Measurements from ENCODE around the gene STARD3.
"Not testable (repeated sequence)": the region's sequence is repeated elsewhere in the genome, so short reads cannot be mapped to it uniquely, and the experiment has no call there.

STARD3 gene

GRCh38 chr17:39706383-39706782 lies 69.4 kb downstream of the STARD3 start:
- DNase-seq (ENCODE audit: extremely low spot score): no peak
- ChIA-PET POLR2A (no interaction called here), CTCF (interaction anchor here (1.4 kb wide), 1 partner anchor 85 kb away, joined by 4 read pairs; no protein-coding TSS in a partner anchor)

GRCh38 chr17:39706921-39707337 lies 70.0 kb downstream of the STARD3 start:
- POLR2A ChIA-PET: no interaction called here
- no peak for DNase-seq (ENCODE audit: extremely low spot score)
- CTCF ChIA-PET: interaction anchor here (1.4 kb wide), 1 partner anchor 85 kb away, joined by 4 read pairs; no protein-coding TSS in a partner anchor
- TF ChIP-seq ARNT (IDR thresholded peaks at IDR 0.05) (no peak), PKNOX1 (IDR thresholded peaks at IDR 0.05) (no peak), ELF4 (IDR thresholded peaks at IDR 0.05) (no peak)

More at GRCh38 chr17:39706383-39706782, 69.4 kb downstream of the STARD3 start:
- TF ChIP-seq SP1 (IDR thresholded peaks at IDR 0.05): no peak
- TF ChIP-seq PKNOX1 (IDR thresholded peaks at IDR 0.05): no peak
- TF ChIP-seq ARNT (IDR thresholded peaks at IDR 0.05): no peak
- no peak for TF ChIP-seq NFRKB (IDR thresholded peaks at IDR 0.05)
- TF ChIP-seq FOXM1 (IDR thresholded peaks at IDR 0.05; ENCODE audit: borderline replicate concordance): no peak
- no peak for TF ChIP-seq ZNF384 (IDR thresholded peaks at IDR 0.05)
- TF ChIP-seq CTBP1 (IDR thresholded peaks at IDR 0.05; ENCODE audit: borderline replicate concordance): no peak
- TF ChIP-seq ELF4 (IDR thresholded peaks at IDR 0.05): no peak
- no peak for TF ChIP-seq TARDBP (IDR thresholded peaks at IDR 0.05)
- TF ChIP-seq LEF1 (IDR thresholded peaks at IDR 0.05; ENCODE audit: borderline replicate concordance): no peak
- TF ChIP-seq L3MBTL2 (conservative IDR thresholded peaks at IDR 0.05): no peak

GRCh38 chr17:39709319-39709997 lies 72.5 kb downstream of the STARD3 start:
- ChIA-PET POLR2A (interaction anchor here (1.1 to 3.6 kb wide), 2 partner anchors 9 to 21 kb away, joined by 4 to 15 read pairs; partner anchors contain the start of genes ERBB2 and PGAP3), CTCF (no interaction called here)
- DNase-seq (ENCODE audit: extremely low spot score): no peak
- TF ChIP-seq TARDBP (IDR thresholded peaks at IDR 0.05): no peak
- no peak for TF ChIP-seq BHLHE40 (IDR thresholded peaks at IDR 0.05; ENCODE audit: borderline replicate concordance)
- TF ChIP-seq PKNOX1 (IDR thresholded peaks at IDR 0.05): no peak
- TF ChIP-seq ZNF384 (IDR thresholded peaks at IDR 0.05): no peak
- TF ChIP-seq L3MBTL2 (conservative IDR thresholded peaks at IDR 0.05): no peak
- TF ChIP-seq CTBP1 (IDR thresholded peaks at IDR 0.05; ENCODE audit: borderline replicate concordance): no peak
- TF ChIP-seq FOXM1 (IDR thresholded peaks at IDR 0.05; ENCODE audit: borderline replicate concordance): no peak
- TF ChIP-seq HDGF (IDR thresholded peaks at IDR 0.05; ENCODE audit: borderline replicate concordance): no peak
- TF ChIP-seq ELF4 (IDR thresholded peaks at IDR 0.05): no peak
- TF ChIP-seq FOXK2 (IDR thresholded peaks at IDR 0.05): no peak
- TF ChIP-seq NFRKB (IDR thresholded peaks at IDR 0.05): no peak
- TF ChIP-seq LEF1 (IDR thresholded peaks at IDR 0.05; ENCODE audit: borderline replicate concordance): no peak
- TF ChIP-seq ARNT (IDR thresholded peaks at IDR 0.05): no peak
- no peak for TF ChIP-seq SP1 (IDR thresholded peaks at IDR 0.05)

- no peak for DNase-seq (ENCODE audit: extremely low spot score)
- TF ChIP-seq CTBP1 (IDR thresholded peaks at IDR 0.05; ENCODE audit: borderline replicate concordance) (no peak), HDGF (IDR thresholded peaks at IDR 0.05; ENCODE audit: borderline replicate concordance) (no peak), BHLHE40 (IDR thresholded peaks at IDR 0.05; ENCODE audit: borderline replicate concordance) (no peak), L3MBTL2 (conservative IDR thresholded peaks at IDR 0.05) (no peak), ELF4 (IDR thresholded peaks at IDR 0.05) (no peak), PKNOX1 (IDR thresholded peaks at IDR 0.05) (no peak), LEF1 (IDR thresholded peaks at IDR 0.05; ENCODE audit: borderline replicate concordance) (no peak), SP1 (IDR thresholded peaks at IDR 0.05) (no peak), SUZ12 (IDR thresholded peaks at IDR 0.05) (no peak), FOXM1 (IDR thresholded peaks at IDR 0.05; ENCODE audit: borderline replicate concordance) (no peak), FOXA1 (IDR thresholded peaks at IDR 0.05) (no peak), ZNF384 (IDR thresholded peaks at IDR 0.05) (no peak), ARNT (IDR thresholded peaks at IDR 0.05) (no peak), TARDBP (IDR thresholded peaks at IDR 0.05) (no peak)
- ChIA-PET POLR2A (interaction anchor here (0.5 to 3.6 kb wide), 4 partner anchors 9 to 43 kb away, joined by 3 to 15 read pairs (median 4); partner anchors contain the start of genes ERBB2 and PGAP3), CTCF (no interaction called here)
Measured at GRCh38 chr17:39709998-39710964, 73.3 kb downstream of the STARD3 start.

- DNase-seq (ENCODE audit: extremely low spot score); CTCF ChIA-PET: not testable (repeated sequence)
- POLR2A ChIA-PET: interaction anchor here (0.5 to 3.6 kb wide), 4 partner anchors 10 to 42 kb away, joined by 3 to 15 read pairs (median 4); partner anchors contain the start of genes ERBB2 and PGAP3
Measured at GRCh38 chr17:39711071-39711470, 74.1 kb downstream of the STARD3 start.

Data from HEK293T (cell line).